ENCODE measurements around the gene CYYR1.

Gene CYYR1

DNA sequence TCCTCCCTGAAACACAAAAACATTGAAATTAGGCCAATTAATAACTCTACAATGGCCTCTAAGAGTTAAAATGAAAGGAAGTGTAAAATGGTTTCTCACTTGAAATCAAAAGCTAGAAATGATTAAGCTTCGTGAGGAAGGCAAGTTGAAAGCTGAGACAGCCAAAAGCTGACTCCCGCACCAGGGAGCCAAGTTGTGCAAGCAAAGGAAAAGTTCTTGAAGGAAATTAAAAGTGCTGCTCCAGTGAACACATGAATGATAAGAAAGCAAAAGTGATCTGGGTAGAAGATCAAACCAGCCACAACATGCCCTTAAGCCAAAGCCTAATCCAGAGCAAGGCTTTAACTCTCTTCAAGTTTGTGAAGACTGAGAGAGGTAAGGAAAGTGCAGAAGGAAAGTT, 22.8 kb downstream of the CYYR1 start:
- no peak for DNase-seq

DNA sequence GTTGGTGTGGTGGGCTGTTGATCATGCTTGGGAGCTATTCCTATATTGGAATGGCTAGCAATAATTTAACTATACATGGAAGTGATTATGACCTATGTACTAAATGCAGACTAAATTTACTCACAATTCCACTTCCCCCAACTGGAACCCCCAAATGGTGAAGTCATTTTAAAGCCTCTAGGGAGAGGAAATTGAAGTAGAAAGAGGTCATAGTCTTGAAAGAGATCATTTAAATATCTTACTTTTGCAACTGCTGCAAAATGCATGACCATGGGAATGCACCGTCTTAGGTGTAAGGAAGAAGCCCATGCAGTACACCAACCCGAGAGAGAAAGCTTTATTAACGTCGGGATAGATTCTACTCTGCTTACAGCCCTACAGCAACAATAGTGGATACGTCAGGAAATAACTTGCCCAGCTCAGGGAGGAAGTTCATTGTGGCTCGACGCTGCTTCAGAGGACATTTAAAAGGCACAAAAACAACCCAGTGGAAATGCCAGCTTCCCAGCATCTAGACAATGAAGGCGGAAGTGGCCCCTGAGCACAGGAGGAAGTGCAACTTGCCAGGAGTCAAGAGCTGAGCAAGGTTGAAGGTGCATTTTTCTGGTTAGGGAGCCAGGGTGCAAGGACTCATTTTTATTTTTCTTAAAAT, 26.5 kb downstream of the CYYR1 start:
- DNase-seq = no peak

DNA sequence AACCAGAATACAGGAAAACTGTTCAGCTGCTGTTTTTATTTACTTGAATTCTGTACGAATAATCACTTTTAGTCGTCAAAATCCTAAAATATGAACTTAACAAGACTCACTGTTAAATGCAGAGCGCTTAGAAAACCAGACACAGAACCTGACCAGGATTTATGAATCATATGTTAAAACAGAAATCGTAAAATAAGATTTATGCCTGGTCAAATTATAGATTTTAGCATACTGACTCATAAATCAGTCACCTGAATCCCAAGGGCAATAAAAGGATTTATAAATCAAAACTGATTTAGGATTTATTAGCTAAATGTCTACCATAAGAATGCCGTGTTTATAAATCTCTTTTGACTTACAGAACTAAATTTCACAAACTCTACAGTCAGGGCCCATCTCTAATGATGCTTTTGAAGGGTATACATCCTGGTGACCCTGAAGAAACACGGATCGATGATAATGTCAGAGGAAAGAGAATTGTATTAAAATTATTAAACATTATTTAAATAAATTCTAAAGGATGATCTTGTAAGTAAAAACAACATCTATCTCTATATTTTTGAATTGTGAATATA, 28.8 kb downstream of the CYYR1 start:
- DNase-seq = no peak

DNA sequence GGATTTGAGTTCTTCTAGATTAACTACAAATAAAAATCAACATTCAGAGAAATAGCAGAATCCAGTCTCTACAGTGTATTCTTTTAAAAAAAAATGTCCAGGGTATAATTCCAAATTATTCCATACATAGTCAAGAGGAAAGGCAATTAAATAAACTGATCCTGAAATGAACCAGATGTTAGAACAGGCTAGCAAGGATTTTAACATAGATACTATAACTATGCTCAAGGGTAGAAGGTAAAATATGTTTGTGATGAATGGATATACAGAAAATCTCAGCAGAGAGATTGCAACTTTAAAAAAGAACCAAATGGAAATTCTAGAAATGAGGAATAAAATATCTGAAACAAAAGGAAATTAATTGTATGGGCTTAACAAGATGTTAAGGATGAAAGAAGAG, 32.4 kb downstream of the CYYR1 start:
- no peak for DNase-seq

GRCh38 chr21:26539566-26539965, 33.5 kb downstream of the CYYR1 start:
- no peak for DNase-seq

- DNase-seq = no peak
These were observed 38.6 kb downstream of the CYYR1 start for GRCh38 chr21:26534517-26534916.

DNA sequence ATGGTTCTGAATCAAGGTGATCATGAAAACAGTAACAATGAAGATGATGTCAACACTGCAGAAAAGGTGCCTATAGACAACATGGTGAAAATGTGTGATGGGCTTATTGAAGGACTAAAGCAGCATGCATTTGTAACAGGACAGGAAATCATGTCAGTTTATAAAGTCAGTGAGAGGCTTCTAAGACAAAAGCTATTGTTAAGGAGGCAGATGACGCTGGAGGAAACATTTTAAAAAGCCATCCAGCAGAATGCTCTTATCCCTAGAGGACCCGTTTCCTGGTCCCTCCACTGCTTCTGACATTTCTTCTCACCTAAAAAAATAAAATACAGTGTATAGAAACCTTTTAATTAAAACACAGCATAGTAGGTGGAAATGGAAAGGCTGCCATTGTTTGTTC, 40.9 kb downstream of the CYYR1 start:
- DNase-seq = no peak

GRCh38 chr21:26529526-26529925, 43.6 kb downstream of the CYYR1 start:
- no peak for DNase-seq

DNA sequence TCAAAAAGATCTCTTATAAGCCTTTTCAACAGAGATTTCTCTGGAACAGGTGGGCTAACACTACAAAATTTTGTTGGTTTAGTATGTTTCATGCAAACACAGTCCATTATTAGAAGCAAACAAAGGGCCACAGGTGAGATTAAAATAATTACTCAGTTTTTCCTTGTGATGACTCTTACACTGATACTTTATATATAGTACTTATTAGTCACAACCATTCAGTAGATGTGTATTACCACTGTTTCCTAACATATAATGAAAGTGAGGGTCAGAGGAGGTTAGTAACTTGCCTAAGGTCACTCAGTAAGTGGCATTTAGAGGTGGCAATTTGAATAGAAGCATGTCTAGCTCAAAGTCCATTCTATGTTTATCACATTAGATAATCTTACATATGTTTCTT, 44.2 kb downstream of the CYYR1 start:
- no peak for DNase-seq

DNA sequence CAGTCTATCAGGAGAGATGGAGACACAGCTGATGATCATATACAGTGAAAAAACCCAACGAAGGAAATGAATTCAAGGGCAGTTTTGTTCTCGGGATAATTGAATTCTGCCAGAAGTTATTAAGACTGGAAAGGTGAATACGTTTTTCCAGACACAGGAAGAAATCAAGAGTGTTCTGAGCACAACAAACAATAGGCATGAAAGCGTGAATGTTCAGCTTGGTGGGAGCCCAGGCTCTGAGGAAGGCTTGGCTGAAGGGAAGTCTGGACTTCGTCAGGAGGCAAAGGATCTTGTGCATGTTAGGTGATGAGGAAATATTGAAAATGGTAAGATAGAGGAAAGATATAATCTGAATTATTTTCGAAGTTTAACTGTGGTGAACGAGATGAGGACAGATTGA, 50.4 kb downstream of the CYYR1 start:
- DNase-seq = no peak

DNA sequence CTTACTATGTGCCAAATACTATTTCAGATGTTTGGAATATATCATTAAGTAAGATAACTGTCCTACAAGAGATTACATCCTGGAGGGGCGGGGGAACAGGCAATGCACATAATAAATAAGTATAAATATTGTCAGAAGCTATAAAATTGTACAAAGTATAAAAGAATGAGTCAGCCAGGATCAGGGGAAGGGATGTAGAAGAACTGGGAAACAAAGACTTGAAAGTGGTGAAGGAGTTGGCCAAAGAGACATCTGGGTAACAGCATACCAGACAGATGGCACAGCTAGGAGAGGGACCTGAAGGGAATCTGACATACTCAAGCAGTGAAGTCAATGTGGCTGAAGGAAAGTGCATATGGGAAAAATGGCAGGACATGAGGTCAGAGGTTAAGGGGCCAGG, 53.9 kb downstream of the CYYR1 start:
- no peak for DNase-seq

GRCh38 chr21:26515257-26515656, 57.8 kb downstream of the CYYR1 start:
- DNase-seq = no peak

GRCh38 chr21:26513212-26513611, 59.9 kb downstream of the CYYR1 start:
- no peak for DNase-seq

DNA sequence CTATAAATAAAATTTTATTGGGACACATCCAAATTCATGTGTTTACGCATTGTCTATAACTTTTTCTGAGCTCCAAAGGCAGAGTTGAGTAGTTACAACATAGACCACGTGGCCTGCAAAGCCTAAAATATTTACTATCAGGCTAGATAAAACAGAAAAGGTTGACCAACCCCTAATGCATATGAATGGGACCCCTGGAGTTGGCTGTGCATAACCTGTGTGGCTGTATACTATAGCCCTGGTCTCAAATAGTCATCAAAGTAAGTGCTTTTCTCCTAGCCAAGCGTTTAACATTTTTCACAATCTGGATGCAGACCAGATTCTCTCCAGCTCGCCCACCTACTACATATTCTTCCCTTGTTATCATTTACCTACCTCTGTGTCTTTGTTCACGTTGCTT, 60.4 kb downstream of the CYYR1 start:
- DNase-seq = no peak

DNA sequence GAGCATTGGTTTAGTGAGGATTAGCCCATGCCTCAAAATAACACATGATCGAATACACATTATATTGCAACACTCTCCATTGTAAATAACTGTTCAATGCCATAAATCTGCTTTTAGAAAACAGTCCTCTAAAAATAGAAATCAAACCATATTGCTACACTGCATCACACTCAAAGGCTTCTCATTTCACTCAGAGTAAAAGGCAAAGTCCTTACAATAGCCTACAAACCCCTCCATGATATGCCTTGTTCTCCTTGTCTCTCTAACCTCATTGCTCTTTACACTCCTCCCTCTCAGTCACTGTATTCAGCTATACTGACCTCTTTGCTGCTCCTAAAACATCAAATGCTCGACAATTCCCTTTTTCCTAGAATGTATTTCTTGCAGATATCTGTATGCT, 64.2 kb downstream of the CYYR1 start:
- DNase-seq = no peak

DNA sequence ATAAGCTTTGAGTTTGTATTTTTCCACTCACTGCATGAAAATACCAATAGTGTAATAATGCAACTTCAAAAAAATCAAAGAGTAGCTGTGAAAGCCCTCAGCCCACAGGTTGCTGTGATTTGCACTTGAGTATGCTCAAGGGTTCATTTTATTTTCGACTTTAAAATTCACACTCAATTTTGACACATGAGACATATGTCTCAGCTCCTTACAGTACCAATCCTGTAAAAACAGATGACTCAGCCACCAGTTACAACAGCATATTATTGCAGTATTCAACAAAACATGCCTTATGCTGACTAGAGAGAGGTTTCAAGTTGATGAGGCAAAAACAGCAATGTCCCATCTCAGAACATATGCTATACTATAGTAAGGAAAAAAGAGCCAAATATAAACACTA, 66.1 kb downstream of the CYYR1 start:
- DNase-seq = no peak

DNA sequence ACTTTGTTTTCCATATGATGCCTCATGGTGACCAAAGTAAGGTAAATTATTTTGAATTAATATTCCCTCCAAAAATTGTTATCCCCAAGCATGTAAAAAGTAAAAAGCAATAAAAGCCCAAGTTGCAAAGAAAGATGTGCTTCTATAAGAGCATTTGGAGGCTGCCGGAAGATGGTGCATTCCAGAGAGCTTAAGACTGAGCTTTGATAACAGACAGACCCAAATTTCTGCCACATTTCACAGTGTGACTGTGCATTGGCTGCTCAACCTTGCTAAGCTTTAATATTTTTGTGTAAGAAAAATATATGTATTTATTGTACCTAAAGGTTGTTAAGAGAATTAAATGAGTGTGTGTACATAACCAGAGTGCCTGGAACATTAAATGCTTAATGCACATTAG, 67.9 kb downstream of the CYYR1 start:
- no peak for DNase-seq

DNA sequence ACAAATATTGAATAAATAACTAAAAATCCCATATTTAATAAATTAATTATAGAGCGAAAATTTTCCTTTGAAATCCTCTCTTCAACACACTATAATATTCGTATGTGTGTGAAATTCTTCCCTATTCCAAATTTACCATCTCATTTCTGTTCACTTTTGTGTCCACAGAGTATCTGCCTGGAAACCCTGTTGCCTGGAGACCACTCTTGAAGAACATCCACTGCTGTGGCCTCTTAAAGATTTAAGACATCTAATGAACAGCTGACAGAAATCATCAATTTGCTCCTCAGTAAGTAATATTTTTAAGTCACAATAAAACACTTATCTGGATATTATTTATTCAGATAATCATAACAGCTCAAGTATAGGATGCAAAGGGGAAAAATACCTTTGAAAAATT, 69.7 kb downstream of the CYYR1 start:
- no peak for DNase-seq

- no peak for DNase-seq
These were observed 71.5 kb downstream of the CYYR1 start for GRCh38 chr21:26501495-26502021.

DNA sequence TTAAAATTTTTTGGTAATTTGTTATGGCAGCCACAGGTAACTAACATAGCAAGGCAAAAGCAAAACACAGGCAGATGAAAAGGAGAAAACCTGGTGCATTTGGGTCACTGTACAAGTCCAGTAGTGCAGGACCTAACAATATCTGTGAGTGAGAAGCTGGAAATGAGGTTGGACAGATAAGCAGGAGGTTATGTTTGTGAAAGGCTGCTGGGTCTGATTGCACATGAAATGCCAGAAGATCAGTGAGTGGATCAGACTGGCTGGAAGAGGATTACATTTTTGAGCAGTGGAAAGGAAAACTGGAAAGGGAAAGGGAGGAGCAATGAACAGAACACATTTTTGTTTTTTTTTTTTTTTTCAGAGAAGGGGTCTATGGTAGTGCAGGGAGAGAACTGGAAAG, 73.6 kb downstream of the CYYR1 start:
- no peak for DNase-seq

- no peak for DNase-seq
These were observed 77.7 kb downstream of the CYYR1 start for GRCh38 chr21:26495283-26495849.

GRCh38 chr21:26491663-26492062, 81.4 kb downstream of the CYYR1 start:
- DNase-seq = no peak

GRCh38 chr21:26490771-26491170, 82.3 kb downstream of the CYYR1 start:
- DNase-seq = no peak

- no peak for DNase-seq
These were observed 83.3 kb downstream of the CYYR1 start for GRCh38 chr21:26489781-26490180.

Measured in T-helper 9 cell (primary cell).